ENCODE data around the gene ANKRD18A. TPM values are rescaled to one million over a fixed set of nuclear protein-coding genes. Genes with fewer than 3 reads are reported as not detected.

Gene ANKRD18A
- total RNA-seq, 2 donors from 2014 or later, result 7.2 to 9.9 TPM

- Histone ChIP-seq H3K9ac (ENCODE audit: low read depth in 2 of 2, low read length in 2 of 2) (no peak overlapping the region), H3K36me3 (no peaks in the 10 kb centered on the region), H3K4me3 (no peak overlapping the region), H3K4me1 (no peaks in the 10 kb centered on the region), H3K9me3 (no peaks in the 10 kb centered on the region), H3K27ac (no peak overlapping the region), H3K27me3 (no peaks in the 10 kb centered on the region)
- no peak for DNase-seq
- intact Hi-C loops (cut with DNase I), result loop anchor here (10.0 kb wide), 1 partner anchor 64 kb away; no protein-coding TSS in a partner anchor
- TF ChIP-seq, protein P1, sequence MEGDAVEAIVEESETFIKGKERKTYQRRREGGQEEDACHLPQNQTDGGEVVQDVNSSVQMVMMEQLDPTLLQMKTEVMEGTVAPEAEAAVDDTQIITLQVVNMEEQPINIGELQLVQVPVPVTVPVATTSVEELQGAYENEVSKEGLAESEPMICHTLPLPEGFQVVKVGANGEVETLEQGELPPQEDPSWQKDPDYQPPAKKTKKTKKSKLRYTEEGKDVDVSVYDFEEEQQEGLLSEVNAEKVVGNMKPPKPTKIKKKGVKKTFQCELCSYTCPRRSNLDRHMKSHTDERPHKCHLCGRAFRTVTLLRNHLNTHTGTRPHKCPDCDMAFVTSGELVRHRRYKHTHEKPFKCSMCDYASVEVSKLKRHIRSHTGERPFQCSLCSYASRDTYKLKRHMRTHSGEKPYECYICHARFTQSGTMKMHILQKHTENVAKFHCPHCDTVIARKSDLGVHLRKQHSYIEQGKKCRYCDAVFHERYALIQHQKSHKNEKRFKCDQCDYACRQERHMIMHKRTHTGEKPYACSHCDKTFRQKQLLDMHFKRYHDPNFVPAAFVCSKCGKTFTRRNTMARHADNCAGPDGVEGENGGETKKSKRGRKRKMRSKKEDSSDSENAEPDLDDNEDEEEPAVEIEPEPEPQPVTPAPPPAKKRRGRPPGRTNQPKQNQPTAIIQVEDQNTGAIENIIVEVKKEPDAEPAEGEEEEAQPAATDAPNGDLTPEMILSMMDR (IDR thresholded peaks at IDR 0.05), result no peak
Measured at GRCh38 chr9:38641142-38641541, 20.7 kb upstream of the ANKRD18A start.

DNA sequence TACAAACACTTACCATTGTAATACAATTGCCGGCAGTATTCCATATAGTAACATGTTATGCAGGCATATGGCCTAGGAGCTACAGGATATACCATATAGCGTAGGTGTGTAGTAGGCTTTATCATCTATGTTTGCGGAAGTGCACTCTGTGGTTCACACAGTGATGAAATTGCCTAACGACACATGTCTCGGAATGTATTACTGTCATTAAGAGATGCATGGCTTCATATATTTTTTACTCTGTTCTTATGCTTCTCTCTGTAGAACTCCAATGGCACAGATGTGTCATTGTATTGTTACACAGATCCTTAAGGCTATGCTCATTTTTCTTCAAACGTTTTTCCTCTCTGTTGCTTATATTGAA lies 19.2 kb upstream of the ANKRD18A start:
- Histone ChIP-seq H3K9ac (ENCODE audit: low read depth in 2 of 2, low read length in 2 of 2) (no peak overlapping the region), H3K9me3 (no peaks in the 10 kb centered on the region)

DNA sequence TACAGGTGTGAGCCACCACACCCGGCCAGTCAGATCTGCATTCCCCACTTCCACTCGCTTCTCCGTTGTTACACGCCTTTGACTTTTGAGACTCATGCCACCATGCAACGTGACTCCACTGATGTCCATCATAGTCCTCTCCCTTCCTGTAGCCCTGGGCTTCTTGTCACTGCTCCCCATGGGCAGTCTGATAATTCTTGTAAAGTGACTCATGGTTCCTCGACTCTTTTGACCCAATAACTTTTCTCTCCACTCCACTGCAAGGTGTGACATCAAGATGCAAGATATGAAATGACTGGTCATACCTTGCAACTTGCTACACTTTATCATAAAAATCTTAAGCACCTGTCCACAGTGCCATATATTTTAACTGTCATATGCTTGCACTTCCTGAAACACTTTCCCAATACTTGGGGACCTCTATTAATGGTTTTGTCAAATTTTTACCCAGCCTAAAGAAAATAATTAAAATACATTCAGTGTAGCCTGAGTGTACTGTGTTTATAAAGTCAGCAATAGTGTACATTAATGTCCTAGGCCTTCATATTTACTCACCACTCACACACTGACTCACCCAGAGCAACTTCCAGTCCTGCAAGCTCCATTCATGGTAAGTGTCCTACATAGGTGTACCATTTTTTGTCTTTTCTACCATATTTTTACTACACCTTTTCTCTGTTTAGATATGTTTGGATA lies 18.6 kb upstream of the ANKRD18A start:
- DNase-seq, result no peak
- H3K9ac ChIP-seq (ENCODE audit: low read depth in 2 of 2, low read length in 2 of 2), result no peak overlapping the region
- no peak overlapping the region for H3K4me3 ChIP-seq
- TF ChIP-seq, protein P1 (IDR thresholded peaks at IDR 0.05), result no peak
- H3K27ac ChIP-seq, result no peak overlapping the region
- no peaks in the 10 kb centered on the region for H3K4me1 ChIP-seq
- intact Hi-C loops (cut with DNase I), result no loop called here
- H3K27me3 ChIP-seq, result no peaks in the 10 kb centered on the region
- H3K36me3 ChIP-seq, result no peaks in the 10 kb centered on the region
- H3K9me3 ChIP-seq, result no peaks in the 10 kb centered on the region

More for the DNA sequence above, 19.2 kb upstream of the ANKRD18A start:
- intact Hi-C loops (cut with DNase I), result no loop called here
- no peak overlapping the region for H3K27ac ChIP-seq
- TF ChIP-seq, protein P1 (IDR thresholded peaks at IDR 0.05), result no peak
- no peaks in the 10 kb centered on the region for H3K27me3 ChIP-seq
- H3K4me1 ChIP-seq, result no peaks in the 10 kb centered on the region
- H3K36me3 ChIP-seq, result no peaks in the 10 kb centered on the region
- no peak overlapping the region for H3K4me3 ChIP-seq
- no peak for DNase-seq

DNA sequence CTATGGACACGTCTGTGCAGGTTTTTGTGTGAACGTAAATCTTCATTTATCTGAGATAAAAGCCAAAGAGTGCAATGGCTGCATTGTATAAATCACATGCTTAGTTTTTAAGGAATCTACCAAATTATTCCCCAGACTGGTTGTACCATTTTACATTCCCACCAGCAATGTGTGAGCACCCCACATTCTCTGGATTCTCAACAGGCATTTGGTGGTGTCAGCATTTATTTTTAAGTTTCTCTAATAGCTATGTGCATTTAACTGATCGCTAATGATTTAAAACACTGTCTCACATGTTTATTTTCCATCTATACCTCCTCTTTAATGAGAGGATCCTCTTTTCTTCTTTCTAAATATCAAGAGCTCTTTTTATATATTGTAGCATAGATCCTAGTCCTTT lies 13.9 kb upstream of the ANKRD18A start:
- H3K36me3 ChIP-seq, result no peaks in the 10 kb centered on the region
- intact Hi-C loops (cut with DNase I), result no loop called here
- no peaks in the 10 kb centered on the region for H3K9me3 ChIP-seq
- TF ChIP-seq, protein P1 (IDR thresholded peaks at IDR 0.05), result no peak
- no peak overlapping the region for H3K9ac ChIP-seq (ENCODE audit: low read depth in 2 of 2, low read length in 2 of 2)
- DNase-seq, result no peak
- no peaks in the 10 kb centered on the region for H3K4me1 ChIP-seq
- no peak overlapping the region for H3K27ac ChIP-seq
- no peak overlapping the region for H3K4me3 ChIP-seq
- H3K27me3 ChIP-seq, result no peaks in the 10 kb centered on the region

DNA sequence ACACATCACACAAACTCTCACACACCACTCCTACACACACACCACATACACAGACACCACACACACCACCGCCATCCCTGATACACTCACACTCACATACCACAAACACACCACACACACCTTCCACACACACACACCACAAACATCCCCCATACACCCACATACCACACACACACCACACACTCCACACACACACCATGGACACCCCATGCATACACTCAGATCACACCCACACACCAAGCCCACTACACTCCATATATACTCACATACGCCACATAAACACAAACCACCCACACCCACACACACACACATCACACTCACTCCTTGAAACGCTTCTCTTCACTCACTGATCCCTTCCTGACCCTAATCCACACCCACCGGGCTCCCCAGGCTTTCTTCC lies 9.1 kb upstream of the ANKRD18A start:
- TF ChIP-seq, protein P1 (IDR thresholded peaks at IDR 0.05), result no peak
- Histone ChIP-seq H3K27me3 (no peaks in the 10 kb centered on the region), H3K4me3 (no peak overlapping the region), H3K9me3 (no peaks in the 10 kb centered on the region), H3K36me3 (no peaks in the 10 kb centered on the region), H3K9ac (ENCODE audit: low read depth in 2 of 2, low read length in 2 of 2) (no peak overlapping the region), H3K4me1 (no peaks in the 10 kb centered on the region), H3K27ac (no peak overlapping the region)
- intact Hi-C loops (cut with DNase I), result no loop called here
- no peak for DNase-seq

All from colonic mucosa (tissue), 4 donors.